ENCODE data around the gene CEP170B.
"Not testable (repeated sequence)": the region's sequence is repeated elsewhere in the genome, so short reads cannot be mapped to it uniquely, and the experiment has no call there.

Gene CEP170B

GRCh38 chr14:104865081-104865630 lies at the start of gene CEP170B:
TSS of gene CEP170B (plus strand) at chr14:104865268. CDS start at chr14:104868451, 3,183 bp downstream.
- DNase-seq, result peak; percentile 44

- DNase-seq, result no peak
Measured at GRCh38 chr14:104816616-104816884, 48.5 kb upstream of the CEP170B start.

GRCh38 chr14:104817930-104818713 lies 46.9 kb upstream of the CEP170B start:
- DNase-seq, result no peak

- DNase-seq, result no peak
Measured at GRCh38 chr14:104818714-104819161, 46.3 kb upstream of the CEP170B start.

- DNase-seq, result no peak
Measured at GRCh38 chr14:104819361-104819781, 45.7 kb upstream of the CEP170B start.

- DNase-seq, result no peak
Measured at GRCh38 chr14:104820669-104821228, 44.3 kb upstream of the CEP170B start.

- DNase-seq, result no peak
Measured at GRCh38 chr14:104821229-104821945, 43.7 kb upstream of the CEP170B start.

GRCh38 chr14:104821971-104822608 lies 43.0 kb upstream of the CEP170B start:
- no peak for DNase-seq

GRCh38 chr14:104822821-104823615 lies 42.0 kb upstream of the CEP170B start:
- no peak for DNase-seq

- no peak for DNase-seq
Measured at GRCh38 chr14:104824353-104824997, 40.6 kb upstream of the CEP170B start.

- peak; percentile 89 for DNase-seq
Measured at GRCh38 chr14:104826189-104826860, 38.7 kb upstream of the CEP170B start.

- DNase-seq, result no peak
Measured at GRCh38 chr14:104826861-104827176, 38.2 kb upstream of the CEP170B start.

GRCh38 chr14:104827177-104828055 lies 37.7 kb upstream of the CEP170B start:
- DNase-seq, result peak; percentile 34

- DNase-seq, result no peak
Measured at GRCh38 chr14:104830781-104831180, 34.3 kb upstream of the CEP170B start.

- DNase-seq, result not testable (repeated sequence)
Measured at GRCh38 chr14:104836171-104836935, 28.7 kb upstream of the CEP170B start.

GRCh38 chr14:104841730-104842129 lies 23.3 kb upstream of the CEP170B start:
- no peak for DNase-seq

- DNase-seq, result no peak
Measured at GRCh38 chr14:104843006-104843405, 22.1 kb upstream of the CEP170B start.

GRCh38 chr14:104843442-104844305 lies 21.4 kb upstream of the CEP170B start:
- DNase-seq, result no peak

All from EL (cell line).